MG63 (cell line): ENCODE data around the gene ACVR2B. TPM values are rescaled to one million over a fixed set of nuclear protein-coding genes. Genes with fewer than 3 reads are reported as not detected.
A peak's percentile ranks its signal among the peaks of the same experiment; 100 is the strongest.
"Not testable (repeated sequence)": the region's sequence is repeated elsewhere in the genome, so short reads cannot be mapped to it uniquely, and the experiment has no call there.

Source experiments
- DNase-seq: peaks from one replicate; pipeline ENCODE4 v3.0.0-alpha.2; 2020
- H3K27me3 ChIP-seq: fragments of 250-450 bp; sonication (Bioruptor Pico); 2 replicates; pipeline ENCODE4 v1.5.1; 2020; ENCODE audit warnings: mild to moderate bottlenecking, moderate library complexity
- H3K36me3 ChIP-seq: fragments of 250-450 bp; sonication (Bioruptor Pico); 2 replicates; pipeline ENCODE4 v1.5.1; 2020; ENCODE audit warnings: mild to moderate bottlenecking, moderate library complexity
- H3K4me3 ChIP-seq: fragments of 250-450 bp; sonication (Bioruptor Pico); 2 replicates; pipeline ENCODE4 v1.5.1; 2020; ENCODE audit warnings: mild to moderate bottlenecking, moderate library complexity
- H3K9me3 ChIP-seq: fragments of 250-450 bp; sonication (Bioruptor Pico); 2 replicates; pipeline ENCODE4 v1.5.1; 2020; ENCODE audit warnings: mild to moderate bottlenecking, moderate library complexity
- total RNA-seq: library from RNA; depleted of rRNA; stranded (reverse); fragments of >200 nt; shearing (Covaris generic); gene quantifications from 2 replicates; pipeline ENCODE4 v1.2.3, GENCODE V29; 2014; ENCODE audit warnings: low replicate concordance; rRNA removed

ACVR2B gene
- 1.1 and 1.2 TPM in 2 replicates for total RNA-seq

- H3K4me3 ChIP-seq: peak within 1 kb of the TSS; percentile 47
- DNase-seq: peak; percentile 60
- H3K36me3 ChIP-seq: no peaks in the 10 kb centered on the region
- H3K27me3 ChIP-seq: no peaks in the 10 kb centered on the region
- no peaks in the 10 kb centered on the region for H3K9me3 ChIP-seq
Observed at GRCh38 chr3:38453075-38453912, at the start of gene ACVR2B. Gene ACVR2B, plus strand, starts transcription at chr3:38453890. Its CDS starts 433 bp downstream, at chr3:38454323.

- Histone ChIP-seq H3K4me3 (no peak overlapping the region), H3K9me3 (no peaks in the 10 kb centered on the region), H3K27me3 (no peaks in the 10 kb centered on the region), H3K36me3 (peaks cover 10% of the 10 kb centered on the region)
- DNase-seq: peak; percentile 71
Observed at GRCh38 chr3:38404286-38404685, 49.4 kb upstream of the ACVR2B start.

GRCh38 chr3:38411591-38411990 lies 42.1 kb upstream of the ACVR2B start:
- Histone ChIP-seq H3K4me3 (no peak overlapping the region), H3K27me3 (no peaks in the 10 kb centered on the region), H3K36me3 (no peaks in the 10 kb centered on the region), H3K9me3 (no peaks in the 10 kb centered on the region)
- DNase-seq: no peak

- not testable (repeated sequence) for H3K36me3 ChIP-seq, DNase-seq, H3K9me3 ChIP-seq, H3K27me3 ChIP-seq, H3K4me3 ChIP-seq
Observed at GRCh38 chr3:38420758-38421157, 32.9 kb upstream of the ACVR2B start.

GRCh38 chr3:38421679-38422336 lies 31.9 kb upstream of the ACVR2B start:
- Histone ChIP-seq H3K9me3 (no peaks in the 10 kb centered on the region), H3K27me3 (no peaks in the 10 kb centered on the region), H3K36me3 (no peaks in the 10 kb centered on the region), H3K4me3 (no peak overlapping the region)
- no peak for DNase-seq

GRCh38 chr3:38426798-38427426 lies 26.8 kb upstream of the ACVR2B start:
- H3K4me3 ChIP-seq, H3K27me3 ChIP-seq, H3K36me3 ChIP-seq, DNase-seq, H3K9me3 ChIP-seq: not testable (repeated sequence)

GRCh38 chr3:38432871-38433658 lies 20.6 kb upstream of the ACVR2B start:
- not testable (repeated sequence) for H3K9me3 ChIP-seq, H3K4me3 ChIP-seq, H3K27me3 ChIP-seq, H3K36me3 ChIP-seq, DNase-seq

- not testable (repeated sequence) for H3K4me3 ChIP-seq, H3K27me3 ChIP-seq, H3K9me3 ChIP-seq, H3K36me3 ChIP-seq, DNase-seq
Observed at GRCh38 chr3:38433661-38434060, 20.0 kb upstream of the ACVR2B start.

- DNase-seq, H3K9me3 ChIP-seq, H3K4me3 ChIP-seq, H3K36me3 ChIP-seq, H3K27me3 ChIP-seq: not testable (repeated sequence)
Observed at GRCh38 chr3:38438436-38439069, 15.1 kb upstream of the ACVR2B start.

GRCh38 chr3:38443205-38443604 lies 10.5 kb upstream of the ACVR2B start:
- H3K9me3 ChIP-seq, H3K27me3 ChIP-seq, DNase-seq, H3K36me3 ChIP-seq, H3K4me3 ChIP-seq: not testable (repeated sequence)

GRCh38 chr3:38446085-38446686 lies 7.5 kb upstream of the ACVR2B start:
- H3K27me3 ChIP-seq: no peaks in the 10 kb centered on the region
- DNase-seq: no peak
- H3K4me3 ChIP-seq: no peak overlapping the region
- H3K36me3 ChIP-seq: no peaks in the 10 kb centered on the region
- no peaks in the 10 kb centered on the region for H3K9me3 ChIP-seq

- no peaks in the 10 kb centered on the region for H3K9me3 ChIP-seq
- no peaks in the 10 kb centered on the region for H3K27me3 ChIP-seq
- no peak overlapping the region for H3K4me3 ChIP-seq
- no peaks in the 10 kb centered on the region for H3K36me3 ChIP-seq
- DNase-seq: no peak
Observed at GRCh38 chr3:38446812-38447211, 6.9 kb upstream of the ACVR2B start.

- Histone ChIP-seq H3K36me3 (no peaks in the 10 kb centered on the region), H3K27me3 (no peaks in the 10 kb centered on the region), H3K9me3 (no peaks in the 10 kb centered on the region), H3K4me3 (no peak overlapping the region)
- no peak for DNase-seq
Observed at GRCh38 chr3:38450853-38451252, 2.8 kb upstream of the ACVR2B start.

GRCh38 chr3:38453913-38454177 lies 155 bp downstream of the ACVR2B start:
- Histone ChIP-seq H3K9me3 (no peaks in the 10 kb centered on the region), H3K27me3 (no peaks in the 10 kb centered on the region), H3K4me3 (peak overlapping the region; percentile 47; the same call in 1 of the 2 replicates), H3K36me3 (no peaks in the 10 kb centered on the region)
- DNase-seq: no peak

GRCh38 chr3:38454178-38454883 lies 641 bp downstream of the ACVR2B start:
- H3K9me3 ChIP-seq: no peaks in the 10 kb centered on the region
- DNase-seq: peak; percentile 14
- peak overlapping the region; percentile 47 for H3K4me3 ChIP-seq
- no peaks in the 10 kb centered on the region for H3K27me3 ChIP-seq
- no peaks in the 10 kb centered on the region for H3K36me3 ChIP-seq
